AG09319 (cell line): ENCODE results near the gene CSNK1G1.

Experiments
- DNase-seq: peaks from one replicate; pipeline ENCODE4 v3.0.0-alpha.2; 2010; ENCODE audit warnings: low read depth; ENCODE audit errors: extremely low read depth
- CTCF ChIP-seq: IDR thresholded peaks from 2 replicates; pipeline ENCODE4 v1.5.1; 2011; ENCODE audit warnings: low read depth, mild to moderate bottlenecking, inconsistent platforms, low read length, moderate library complexity

CSNK1G1 gene

DNA sequence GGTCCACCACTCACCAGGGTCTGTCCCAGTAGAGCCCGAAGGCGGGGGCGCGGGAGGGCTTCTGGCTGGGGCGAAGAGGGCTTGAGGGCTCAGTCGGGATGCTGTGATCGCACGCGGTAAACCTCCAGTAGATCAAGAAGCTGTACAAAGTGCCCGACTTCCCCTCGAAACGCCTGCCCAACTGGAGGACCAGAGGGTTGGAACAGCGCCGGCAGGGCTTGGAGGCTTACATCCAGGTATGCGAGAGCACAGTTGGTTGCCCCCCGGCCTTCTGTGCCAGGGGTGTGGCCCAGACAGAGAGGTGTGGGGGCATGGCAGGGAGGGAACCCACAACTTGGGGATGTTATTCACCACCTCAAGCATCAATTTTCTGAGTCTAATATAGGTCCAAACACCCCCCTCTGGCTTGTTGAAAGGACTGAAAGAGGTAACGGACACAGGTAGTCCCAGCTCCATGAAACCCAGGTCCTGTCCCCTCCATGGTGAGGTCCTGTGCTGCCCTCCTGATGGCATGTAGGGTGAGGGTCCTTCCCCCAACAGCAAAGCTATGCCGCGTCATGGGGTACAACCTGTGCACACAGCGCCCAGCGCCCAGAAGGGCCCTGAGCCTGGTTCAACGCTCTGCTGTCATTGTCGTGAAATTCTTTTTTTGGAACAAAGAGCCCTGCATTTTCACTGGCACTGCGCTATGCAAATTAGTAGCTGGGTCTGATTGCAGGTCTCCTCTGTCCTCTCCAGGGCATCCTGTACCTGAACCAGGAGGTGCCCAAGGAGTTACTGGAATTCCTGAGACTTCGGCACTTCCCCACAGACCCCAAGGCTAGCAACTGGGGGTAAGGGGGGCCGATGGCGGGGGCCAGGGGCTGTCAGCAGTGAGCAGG, 203.2 kb downstream of the CSNK1G1 start:
- TF ChIP-seq CTCF, result no peak
- DNase-seq, result no peak

- no peak for DNase-seq
- no peak for TF ChIP-seq CTCF
These were observed 204.1 kb downstream of the CSNK1G1 start, which contains the start of gene SNX22 for GRCh38 chr15:64151727-64152506. SNX22 (plus strand) TSS chr15:64151731; CDS start chr15:64151776, 45 bp downstream.

GRCh38 chr15:64149893-64150578, 205.9 kb downstream of the CSNK1G1 start:
- TF ChIP-seq CTCF, result no peak
- DNase-seq, result no peak

GRCh38 chr15:64149424-64149823, 206.5 kb downstream of the CSNK1G1 start:
- peak; percentile 6; the same call in 1 of the 2 replicates for TF ChIP-seq CTCF
- no peak for DNase-seq

DNA sequence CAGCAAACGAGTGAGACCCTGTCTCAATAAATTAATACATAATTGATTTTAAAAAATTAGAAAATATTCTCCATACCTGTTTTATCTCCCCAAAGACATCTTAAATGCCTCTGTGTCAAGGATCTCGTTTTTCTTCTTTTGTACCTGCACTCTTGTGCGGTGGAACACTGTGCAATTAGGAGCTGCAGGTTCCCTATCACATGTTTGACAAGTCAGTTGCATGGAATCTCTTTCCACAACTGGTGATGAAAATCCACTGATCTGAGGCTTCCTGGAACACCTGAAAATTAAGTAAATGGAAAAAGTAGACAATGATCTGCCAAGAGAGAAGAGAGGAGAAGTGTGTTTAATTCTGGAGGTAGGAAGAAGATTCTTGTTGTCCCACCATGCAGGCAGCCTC, 207.4 kb downstream of the CSNK1G1 start:
- DNase-seq, result no peak
- no peak for TF ChIP-seq CTCF

GRCh38 chr15:64148168-64148567, 207.8 kb downstream of the CSNK1G1 start:
- TF ChIP-seq CTCF, result no peak
- DNase-seq, result no peak
